GM12874 (cell line): Measurements from ENCODE around the gene CETP.

ENCODE experiments used
- CTCF ChIP-seq: IDR thresholded peaks from 2 replicates; pipeline ENCODE4 v1.5.1; 2011; ENCODE audit warnings: low read depth, mild to moderate bottlenecking, control low read depth, low read length, moderate library complexity; ENCODE audit not compliant: insufficient read depth

Gene CETP

GRCh38 chr16:56938664-56939513 lies 22.9 kb upstream of the CETP start:
- TF ChIP-seq CTCF: 0 out of 2 replicates have a peak, but pooled peaks have one; percentile 7

DNA sequence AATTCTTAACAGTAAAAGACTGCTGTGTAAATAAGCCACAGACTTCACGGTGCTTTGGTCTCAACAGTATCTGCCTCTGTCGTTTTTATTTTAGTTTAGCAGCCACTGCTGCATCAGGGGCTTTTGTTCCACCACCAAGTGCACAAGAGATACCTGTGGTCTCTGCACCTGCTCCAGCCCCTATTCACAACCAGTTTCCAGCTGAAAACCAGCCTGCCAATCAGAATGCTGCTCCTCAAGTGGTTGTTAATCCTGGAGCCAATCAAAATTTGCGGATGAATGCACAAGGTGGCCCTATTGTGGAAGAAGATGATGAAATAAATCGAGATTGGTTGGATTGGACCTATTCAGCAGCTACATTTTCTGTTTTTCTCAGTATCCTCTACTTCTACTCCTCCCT lies 21.9 kb upstream of the CETP start:
- TF ChIP-seq CTCF: no peak

- no peak for TF ChIP-seq CTCF
These were observed 20.7 kb upstream of the CETP start for GRCh38 chr16:56941092-56941491.

GRCh38 chr16:56941856-56942331 lies 19.9 kb upstream of the CETP start:
- TF ChIP-seq CTCF: no peak

GRCh38 chr16:56943761-56944375 lies 17.9 kb upstream of the CETP start:
- no peak for TF ChIP-seq CTCF

DNA sequence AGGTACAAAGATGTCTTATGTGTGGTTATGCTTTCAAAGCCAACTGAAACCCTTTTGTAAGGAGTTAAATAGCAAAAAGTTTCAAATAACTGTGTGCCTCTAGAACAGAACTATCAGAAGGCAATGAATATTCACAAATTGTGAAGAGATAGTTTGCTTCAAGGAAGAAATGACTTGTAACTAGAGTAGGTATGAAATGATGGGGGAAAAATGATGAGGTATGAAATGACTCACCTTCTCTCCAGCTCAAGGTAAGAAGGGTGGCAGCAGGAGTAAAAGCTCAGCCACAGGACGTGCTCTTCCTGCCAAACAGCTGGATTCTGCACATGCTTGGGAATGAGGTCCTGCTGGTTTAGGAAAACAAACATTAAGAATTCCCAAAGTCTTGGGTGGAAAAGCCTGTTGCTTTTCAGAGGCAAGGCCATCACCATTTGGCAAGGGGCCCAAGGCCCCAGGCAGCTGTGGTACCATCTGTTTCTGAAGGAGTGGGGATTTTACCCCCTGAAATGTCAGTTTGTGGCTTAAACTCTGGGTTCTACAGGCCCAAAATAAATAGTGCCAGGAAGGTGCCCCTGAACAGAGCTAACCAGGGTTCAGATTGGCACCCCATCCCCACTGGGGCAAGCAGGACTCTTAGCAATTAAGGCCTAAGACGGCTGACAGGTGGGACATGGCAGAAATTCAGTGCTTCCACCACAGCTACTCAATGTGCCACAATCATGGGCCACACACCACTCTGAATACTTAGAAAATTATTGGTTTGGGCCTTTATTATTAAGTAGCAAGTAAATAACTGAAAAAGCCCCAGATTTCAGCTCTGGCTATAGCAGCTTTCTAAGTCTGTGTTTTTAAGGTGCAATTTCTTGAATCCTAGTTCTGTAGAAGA lies 16.6 kb upstream of the CETP start:
- TF ChIP-seq CTCF: no peak
